GM19467 (cell line): ENCODE data around the gene ANTXR1.

Experiments
- ATAC-seq: cut with Tn5 transposase; IDR thresholded peaks from one replicate; pipeline ENCODE4 v1.9.1; 2021; ENCODE audit warnings: mild to moderate bottlenecking, moderate library complexity; ENCODE audit not compliant: unreplicated experiment

Gene ANTXR1

GRCh38 chr2:69067026-69067630 is 54.1 kb downstream of the ANTXR1 start:
- ATAC-seq = no peak

- no peak for ATAC-seq
These were observed 54.9 kb downstream of the ANTXR1 start for GRCh38 chr2:69067866-69068265.

GRCh38 chr2:69070969-69071368 is 58.0 kb downstream of the ANTXR1 start:
- no peak for ATAC-seq

- ATAC-seq = no peak
These were observed 61.1 kb downstream of the ANTXR1 start for GRCh38 chr2:69073928-69074570.

GRCh38 chr2:69074918-69075317 is 61.9 kb downstream of the ANTXR1 start:
- ATAC-seq = no peak

GRCh38 chr2:69075486-69075885 is 62.5 kb downstream of the ANTXR1 start:
- no peak for ATAC-seq

DNA sequence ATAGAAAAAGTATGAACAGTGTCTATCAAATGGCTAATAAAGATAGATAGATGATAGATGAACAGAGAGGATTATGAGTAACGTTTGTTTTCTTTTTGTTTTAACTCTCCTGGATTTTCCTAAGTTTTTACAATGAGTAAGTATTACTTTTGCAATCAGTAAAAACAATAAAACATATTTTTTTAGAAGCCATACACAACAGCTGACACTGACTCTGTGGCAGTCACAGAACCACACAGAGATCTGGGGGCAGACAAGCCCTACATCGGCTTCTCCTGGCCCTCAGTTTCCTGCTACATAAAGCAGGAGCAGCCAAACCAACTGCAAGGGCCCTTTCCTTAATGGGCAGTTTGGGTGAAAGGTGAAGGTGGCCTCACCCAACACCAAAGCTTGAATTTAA is 63.6 kb downstream of the ANTXR1 start:
- no peak for ATAC-seq

GRCh38 chr2:69077252-69077950 is 64.4 kb downstream of the ANTXR1 start:
- ATAC-seq = no peak

DNA sequence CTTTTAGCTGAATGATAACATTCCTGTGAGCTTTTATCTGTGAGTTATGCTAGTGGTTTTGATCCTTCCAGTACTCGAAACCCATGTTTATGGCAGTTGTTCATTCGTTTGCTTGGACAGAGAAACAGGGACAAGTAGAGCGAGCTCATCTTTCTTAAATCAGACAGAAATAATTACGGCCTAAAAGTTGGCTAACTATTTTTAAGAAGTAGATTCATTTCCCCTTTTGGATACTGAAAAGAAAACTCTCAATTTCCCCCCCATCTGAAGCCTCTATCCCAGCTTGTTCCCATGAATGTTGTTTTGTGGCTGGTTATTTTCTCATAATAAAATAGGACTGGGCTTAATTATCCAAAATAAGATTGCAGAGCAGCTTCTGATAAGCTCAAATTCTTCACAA is 67.1 kb downstream of the ANTXR1 start:
- ATAC-seq = no peak

DNA sequence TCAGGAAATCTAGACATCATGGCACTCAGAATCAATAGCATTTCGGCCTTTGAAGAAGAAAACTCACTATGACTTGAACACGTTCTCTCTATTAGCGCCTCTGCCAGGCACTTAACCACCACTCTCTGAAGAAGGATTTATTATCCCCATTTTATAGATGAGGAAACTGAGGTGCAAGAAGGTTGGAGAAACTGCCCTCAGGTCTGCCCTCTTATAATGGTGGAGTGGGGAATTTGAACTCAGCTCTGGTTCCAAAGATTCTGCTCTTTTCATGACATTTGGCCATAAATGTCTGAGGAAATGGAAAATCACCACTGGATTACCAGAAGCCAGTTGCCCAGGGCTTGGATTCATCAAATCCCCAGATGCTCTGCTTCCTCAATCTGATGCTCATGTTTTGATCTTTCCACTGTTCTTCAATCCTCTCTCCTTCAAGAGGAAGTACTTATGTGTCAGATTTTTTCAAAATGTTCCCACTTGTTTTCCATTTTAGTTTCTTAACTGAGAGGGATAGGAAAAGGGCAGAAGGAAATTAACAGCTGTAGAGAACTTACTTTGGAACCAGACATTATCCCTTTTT is 68.1 kb downstream of the ANTXR1 start:
- no peak for ATAC-seq

DNA sequence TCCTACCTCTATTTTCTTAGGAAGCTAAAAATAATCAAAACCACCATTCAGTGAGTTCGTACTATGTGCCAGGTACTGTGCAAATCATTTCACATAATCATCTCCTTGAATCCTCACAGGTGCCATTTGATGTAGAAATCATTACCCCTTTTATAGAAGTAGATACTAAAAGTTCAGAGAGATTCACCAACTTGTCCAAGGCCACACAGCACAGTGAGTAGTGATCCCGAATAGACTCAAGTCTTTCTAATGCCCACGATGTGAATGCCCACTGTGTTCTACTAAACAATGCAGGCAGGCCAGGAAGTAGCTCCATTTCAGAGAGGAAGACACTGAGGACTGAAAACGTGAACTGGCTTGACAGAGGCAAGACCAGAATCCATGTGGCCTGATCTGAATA is 68.8 kb downstream of the ANTXR1 start:
- ATAC-seq = no peak

DNA sequence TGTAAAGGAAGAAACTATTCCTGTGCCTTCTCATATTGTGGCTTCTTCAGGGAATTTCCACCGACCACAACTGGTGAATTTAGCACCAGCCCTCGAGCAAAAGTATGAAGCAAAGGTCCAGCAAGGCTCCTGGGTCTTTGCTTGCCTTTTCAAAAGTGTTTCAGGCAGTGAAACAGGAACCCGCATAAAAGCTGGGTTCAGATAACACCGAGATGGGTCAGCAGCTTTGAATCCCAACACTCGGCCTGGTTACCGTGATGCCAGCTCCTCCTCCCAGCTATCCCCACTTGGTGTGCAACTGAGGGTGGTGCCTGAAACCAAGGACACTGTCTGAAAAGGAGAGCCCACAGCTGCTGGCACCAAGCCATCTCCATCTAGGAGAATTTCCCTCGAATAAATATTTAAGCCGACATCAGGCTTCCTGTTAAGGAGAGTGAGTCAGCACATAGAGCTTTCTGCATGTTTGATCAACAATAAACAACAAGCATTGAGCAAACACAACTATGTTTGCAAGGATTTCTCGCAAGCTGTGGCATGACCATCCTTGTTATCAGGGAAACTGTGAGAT is 69.5 kb downstream of the ANTXR1 start:
- ATAC-seq = no peak

GRCh38 chr2:69083235-69083748 is 70.3 kb downstream of the ANTXR1 start:
- no peak for ATAC-seq

DNA sequence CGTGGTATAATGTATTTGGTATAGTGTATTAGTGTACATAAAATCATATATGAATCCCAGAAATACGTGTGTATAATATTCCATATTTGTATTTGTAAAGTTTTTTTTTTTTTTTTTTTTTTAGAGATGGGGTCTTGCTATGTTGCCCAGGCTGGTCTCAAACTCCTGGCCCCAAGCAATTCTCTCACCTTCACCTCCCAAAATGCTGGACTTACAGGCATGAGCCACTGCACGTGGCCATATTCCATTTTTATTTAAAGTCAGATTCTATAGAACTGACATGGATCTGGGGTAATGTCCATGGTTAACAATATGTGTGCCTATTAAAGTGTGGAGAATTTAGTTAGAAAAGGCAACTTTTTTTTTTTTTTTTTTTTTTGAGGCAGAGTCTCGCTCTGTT is 71.5 kb downstream of the ANTXR1 start:
- no peak for ATAC-seq

GRCh38 chr2:69086466-69086865 is 73.5 kb downstream of the ANTXR1 start:
- no peak for ATAC-seq

GRCh38 chr2:69087211-69087911 is 74.4 kb downstream of the ANTXR1 start:
- no peak for ATAC-seq

- no peak for ATAC-seq
These were observed 74.9 kb downstream of the ANTXR1 start for GRCh38 chr2:69087912-69088240.

- no peak for ATAC-seq
These were observed 75.5 kb downstream of the ANTXR1 start for GRCh38 chr2:69088466-69088865.

DNA sequence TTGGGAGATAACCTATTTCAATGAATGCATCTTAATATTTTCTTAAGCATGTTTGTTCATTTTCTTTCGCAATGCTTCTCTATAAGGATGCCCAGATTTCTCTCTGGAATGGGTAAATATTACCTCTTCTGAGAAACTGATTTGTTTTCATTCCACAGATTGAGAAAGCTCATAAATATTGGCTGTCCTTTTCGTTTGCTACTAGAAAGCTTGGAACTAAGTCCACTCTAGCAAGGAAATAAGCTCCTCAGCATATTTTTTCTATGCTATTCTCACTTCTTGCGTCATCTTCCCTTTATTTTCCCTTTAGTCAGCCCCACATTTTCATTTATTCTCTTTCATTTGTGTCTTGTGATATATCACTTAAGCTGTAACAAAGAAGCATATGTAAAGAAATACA is 76.3 kb downstream of the ANTXR1 start:
- no peak for ATAC-seq

- ATAC-seq = no peak
These were observed 77.0 kb downstream of the ANTXR1 start for GRCh38 chr2:69089998-69090397.

DNA sequence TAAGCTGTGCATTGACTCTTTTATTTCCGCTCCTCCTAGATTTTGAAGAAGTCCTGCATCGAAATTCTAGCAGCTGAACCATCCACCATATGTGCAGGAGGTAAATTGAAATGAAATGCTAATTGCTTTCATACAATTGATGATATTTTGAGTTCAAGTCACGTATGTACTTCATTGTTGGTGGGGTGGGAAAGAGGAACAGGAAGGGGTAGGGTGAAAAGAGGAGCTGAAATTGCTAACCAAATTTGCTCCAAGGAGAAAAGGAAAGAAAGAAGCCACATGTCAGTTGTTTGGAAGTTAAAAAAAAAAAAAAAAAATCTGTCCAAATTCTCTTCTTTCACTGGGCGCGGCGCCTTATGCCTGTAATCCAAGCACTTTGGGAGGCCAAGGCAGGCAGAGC is 77.8 kb downstream of the ANTXR1 start:
- no peak for ATAC-seq
